Caco-2 (cell line): Measurements from ENCODE around the gene ZNF207. TPM values are rescaled to one million over a fixed set of nuclear protein-coding genes. Genes with fewer than 3 reads are reported as not detected.
"Not testable (repeated sequence)": the region's sequence is repeated elsewhere in the genome, so short reads cannot be mapped to it uniquely, and the experiment has no call there.

Experiments used
- BruUV-seq: library from RNA; stranded (reverse); fragments of 400-500 nt; replicated peaks from 2 replicates; lab custom pipeline; 2021; lab: Mats Ljungman, UMichigan
- CTCF ChIA-PET: fragments of 300-600 bp; sonication (Branson Sonifier 250); formaldehyde crosslinking; loops from one replicate; lab custom pipeline; 2022; ENCODE audit warnings: antibody characterized with exemption; lab: Charles Lee
- POLR2A ChIA-PET: fragments of 300-600 bp; sonication (Branson Sonifier 250); formaldehyde crosslinking; loops from one replicate; lab custom pipeline; 2022; ENCODE audit warnings: antibody characterized with exemption; lab: Charles Lee
- DNase-seq, 2 experiments: peaks; one replicate each; pipeline versions ENCODE4 v3.0.0 to v3.0.0-alpha.2; 2020 to 2022
- H3K27me3 ChIP-seq: replicated peaks from 2 replicates; pipeline ENCODE4 v1.6.0; 2011; ENCODE audit warnings: low read length; ENCODE audit not compliant: control insufficient read depth, insufficient read depth
- H3K36me3 ChIP-seq: 2 replicates; pipeline ENCODE4 v1.5.1; 2011; ENCODE audit warnings: low read length; ENCODE audit not compliant: control insufficient read depth, insufficient read depth
- H3K4me1 ChIP-seq: fragments of 250-450 bp; sonication (Bioruptor Pico); 2 replicates; pipeline ENCODE4 v1.5.1; 2020; ENCODE audit warnings: mild to moderate bottlenecking
- H3K4me3 ChIP-seq: 2 replicates; pipeline ENCODE4 v1.5.1; 2011; ENCODE audit warnings: low read depth, mild to moderate bottlenecking, control low read depth, low read length
- H3K9me3 ChIP-seq: fragments of 250-450 bp; sonication (Bioruptor Pico); 2 replicates; pipeline ENCODE4 v1.5.1; 2020; ENCODE audit warnings: mild to moderate bottlenecking, moderate library complexity
- H3K27ac Mint-ChIP-seq: one replicate; pipeline ENCODE4 v1.8.0; 2022; ENCODE audit warnings: mixed read lengths; ENCODE audit not compliant: unreplicated experiment
- H3K27me3 Mint-ChIP-seq: one replicate; pipeline ENCODE4 v1.8.0; 2022; ENCODE audit warnings: mixed read lengths; ENCODE audit not compliant: insufficient read depth, unreplicated experiment
- H3K36me3 Mint-ChIP-seq: one replicate; pipeline ENCODE4 v1.8.0; 2022; ENCODE audit warnings: mild to moderate bottlenecking, mixed read lengths; ENCODE audit not compliant: insufficient read depth, unreplicated experiment
- H3K4me1 Mint-ChIP-seq: one replicate; pipeline ENCODE4 v1.8.0; 2022; ENCODE audit warnings: low read depth, mixed read lengths; ENCODE audit not compliant: unreplicated experiment
- H3K4me3 Mint-ChIP-seq: one replicate; pipeline ENCODE4 v1.8.0; 2022; ENCODE audit warnings: mild to moderate bottlenecking, moderate library complexity, mixed read lengths; ENCODE audit not compliant: unreplicated experiment
- H3K9me3 Mint-ChIP-seq: one replicate; pipeline ENCODE4 v1.8.0; 2022; ENCODE audit warnings: mixed read lengths; ENCODE audit not compliant: unreplicated experiment
- CTCF ChIP-seq, 2 experiments: fragments of 200-600 bp in 1 of 2; IDR thresholded peaks; 1 replicate in 1 of 2; 2 replicates in 1 of 2; pipeline versions ENCODE4 v1.5.1 to v1.8.0; 2011 to 2022; ENCODE audit warnings: antibody characterized with exemption in 1 of 2, control low read depth in 1 of 2, inconsistent platforms in 1 of 2, low read depth in 1 of 2, low read length in 1 of 2, mild to moderate bottlenecking in 1 of 2, moderate library complexity in 1 of 2; ENCODE audit not compliant: insufficient read depth in 1 of 2, severe bottlenecking in 1 of 2, unreplicated experiment in 1 of 2
- intact Hi-C: fragments of 100-400 bp; cut with micrococcal nuclease; formaldehyde crosslinking; loops from one replicate; pipeline ENCODE4 v1.10.0; 2022; ENCODE audit not compliant: unreplicated experiment
- total RNA-seq: library from RNA; stranded (reverse); gene quantifications from 2 replicates; pipeline ENCODE4 v1.2.3, GENCODE V29; 2022

The ZNF207 gene
- total RNA-seq, 1 experiment from 2014 or later, result 211 TPM

- intact Hi-C loops, result loop anchor here (5.0 kb wide), 1 partner anchor 51 kb away; the partner anchor contains the start of gene RHBDL3
- no peak overlapping the region for H3K4me3 ChIP-seq
- no peak for TF ChIP-seq CTCF (IDR thresholded peaks at IDR 0.05; ENCODE audit: insufficient read depth in 1 of 2, low read depth in 1 of 2, low read length in 1 of 2, severe bottlenecking in 1 of 2, unreplicated experiment in 1 of 2)
- H3K9me3 ChIP-seq, result no peaks in the 10 kb centered on the region
- no peaks in the 10 kb centered on the region for H3K36me3 Mint-ChIP-seq
- no peak overlapping the region for H3K27ac Mint-ChIP-seq
- BruUV-seq, result no TSS peak
- no peak overlapping the region for H3K4me3 Mint-ChIP-seq
- H3K4me1 Mint-ChIP-seq, result peaks cover 8% of the 10 kb centered on the region
- no peaks in the 10 kb centered on the region for H3K4me1 ChIP-seq
- no peak for DNase-seq
- H3K36me3 ChIP-seq, result no peaks in the 10 kb centered on the region
- no peaks in the 10 kb centered on the region for H3K27me3 ChIP-seq
- ChIA-PET POLR2A (interaction anchor here (0.6 kb wide), 1 partner anchor 63 kb away, joined by 3 read pairs; no protein-coding TSS in a partner anchor), CTCF (interaction anchor here (0.6 to 1.5 kb wide), 3 partner anchors 12 to 65 kb away, joined by 3 to 6 read pairs (median 4); no protein-coding TSS in a partner anchor)
- H3K27me3 Mint-ChIP-seq, result peaks cover 6% of the 10 kb centered on the region
- H3K9me3 Mint-ChIP-seq, result no peaks in the 10 kb centered on the region
Measured at GRCh38 chr17:32318071-32318470, 31.9 kb upstream of the ZNF207 start.

DNA sequence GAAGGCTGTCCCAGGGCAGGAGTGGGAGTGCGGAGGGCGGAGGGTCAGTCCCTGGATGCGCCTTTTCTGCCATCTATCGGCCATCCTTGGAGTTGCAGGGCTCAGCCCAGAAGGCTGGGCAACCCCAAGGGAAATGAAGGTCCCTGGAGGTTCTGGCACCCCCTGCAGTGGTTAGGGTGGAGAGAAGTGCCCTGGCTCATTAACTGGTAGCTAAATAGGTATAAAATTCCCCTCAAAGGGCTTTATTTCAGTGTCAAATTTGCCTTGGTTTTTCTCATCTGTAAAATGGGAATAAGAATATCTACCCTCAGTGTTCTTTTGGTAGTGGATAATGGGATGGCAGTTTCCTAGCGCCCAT is 30.4 kb upstream of the ZNF207 start:
- no TSS peak for BruUV-seq
- Mint-ChIP-seq H3K27me3 (peaks cover 2% of the 10 kb centered on the region), H3K4me3 (no peak overlapping the region), H3K27ac (no peak overlapping the region), H3K4me1 (peaks cover 8% of the 10 kb centered on the region), H3K9me3 (no peaks in the 10 kb centered on the region), H3K36me3 (no peaks in the 10 kb centered on the region)
- H3K4me1 ChIP-seq, result no peaks in the 10 kb centered on the region
- intact Hi-C loops, result loop anchor here (1.0 to 5.0 kb wide), 3 partner anchors 52 to 116 kb away; partner anchors contain the start of gene RHBDL3
- no peaks in the 10 kb centered on the region for H3K36me3 ChIP-seq
- ChIA-PET CTCF (interaction anchor here (0.7 to 0.9 kb wide), 2 partner anchors 9 to 313 kb away, joined by 4 to 5 read pairs; no protein-coding TSS in a partner anchor), POLR2A (no interaction called here)
- peak; percentile 98 to 99 for TF ChIP-seq CTCF (IDR thresholded peaks at IDR 0.05; ENCODE audit: insufficient read depth in 1 of 2, low read depth in 1 of 2, low read length in 1 of 2, severe bottlenecking in 1 of 2, unreplicated experiment in 1 of 2)
- no peaks in the 10 kb centered on the region for H3K9me3 ChIP-seq
- no peaks in the 10 kb centered on the region for H3K27me3 ChIP-seq
- peak; percentile 78 to 90 for DNase-seq
- no peak overlapping the region for H3K4me3 ChIP-seq

- H3K9me3 ChIP-seq, H3K4me3 Mint-ChIP-seq, H3K36me3 ChIP-seq, H3K27me3 Mint-ChIP-seq, H3K27ac Mint-ChIP-seq, H3K36me3 Mint-ChIP-seq, H3K27me3 ChIP-seq, intact Hi-C loops, BruUV-seq, H3K9me3 Mint-ChIP-seq, H3K4me1 ChIP-seq, POLR2A ChIA-PET, H3K4me1 Mint-ChIP-seq, H3K4me3 ChIP-seq: not testable (repeated sequence)
- CTCF ChIA-PET, result interaction anchor here (0.9 kb wide), 1 partner anchor 9 kb away, joined by 4 read pairs; no protein-coding TSS in a partner anchor
- peak in 1 of 2 experiments; percentile 17 for DNase-seq
Measured at GRCh38 chr17:32320080-32320479, 29.9 kb upstream of the ZNF207 start.
